ENCODE measurements around the gene EOMES. TPM values are rescaled to one million over a fixed set of nuclear protein-coding genes. Genes with fewer than 3 reads are reported as not detected.

EOMES gene
- total and polyA plus RNA-seq, 8 donors, result 0.05 to 0.41 (median 0.26) TPM

- Histone ChIP-seq H3K9me3 (no peaks in the 10 kb centered on the region), H3K27ac (no peak overlapping the region), H3K4me1 (peaks cover 0 to 14% (median 0%) of the 10 kb centered on the region in 3 donors), H3K36me3 (no peaks in the 10 kb centered on the region), H3K27me3 (peaks cover 0 to 16% (median 8%) of the 10 kb centered on the region in 4 donors), H3K4me3 (peak overlapping the region; percentile 22 to 60 (median 41))
- DNase-seq (peak; percentile 65 to 87 (median 75)), ATAC-seq (peak; percentile 92 to 97 (median 96)), FAIRE-seq (no peak)
- TF ChIP-seq, protein P1, sequence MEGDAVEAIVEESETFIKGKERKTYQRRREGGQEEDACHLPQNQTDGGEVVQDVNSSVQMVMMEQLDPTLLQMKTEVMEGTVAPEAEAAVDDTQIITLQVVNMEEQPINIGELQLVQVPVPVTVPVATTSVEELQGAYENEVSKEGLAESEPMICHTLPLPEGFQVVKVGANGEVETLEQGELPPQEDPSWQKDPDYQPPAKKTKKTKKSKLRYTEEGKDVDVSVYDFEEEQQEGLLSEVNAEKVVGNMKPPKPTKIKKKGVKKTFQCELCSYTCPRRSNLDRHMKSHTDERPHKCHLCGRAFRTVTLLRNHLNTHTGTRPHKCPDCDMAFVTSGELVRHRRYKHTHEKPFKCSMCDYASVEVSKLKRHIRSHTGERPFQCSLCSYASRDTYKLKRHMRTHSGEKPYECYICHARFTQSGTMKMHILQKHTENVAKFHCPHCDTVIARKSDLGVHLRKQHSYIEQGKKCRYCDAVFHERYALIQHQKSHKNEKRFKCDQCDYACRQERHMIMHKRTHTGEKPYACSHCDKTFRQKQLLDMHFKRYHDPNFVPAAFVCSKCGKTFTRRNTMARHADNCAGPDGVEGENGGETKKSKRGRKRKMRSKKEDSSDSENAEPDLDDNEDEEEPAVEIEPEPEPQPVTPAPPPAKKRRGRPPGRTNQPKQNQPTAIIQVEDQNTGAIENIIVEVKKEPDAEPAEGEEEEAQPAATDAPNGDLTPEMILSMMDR (IDR thresholded peaks at IDR 0.05), result peak; percentile 42 to 75 (median 64)
- intact Hi-C loops (cut with DNase I), result loop anchor here in 2 of 3 donors (5.0 to 10.0 kb wide), 2 partner anchors 172 to 615 kb away; no protein-coding TSS in a partner anchor
- 1% methylated on average over 49 of the region's 49 CpGs for WGBS, 2 donors
Measured at GRCh38 chr3:27712136-27713077, 9.7 kb downstream of the EOMES start.

DNA sequence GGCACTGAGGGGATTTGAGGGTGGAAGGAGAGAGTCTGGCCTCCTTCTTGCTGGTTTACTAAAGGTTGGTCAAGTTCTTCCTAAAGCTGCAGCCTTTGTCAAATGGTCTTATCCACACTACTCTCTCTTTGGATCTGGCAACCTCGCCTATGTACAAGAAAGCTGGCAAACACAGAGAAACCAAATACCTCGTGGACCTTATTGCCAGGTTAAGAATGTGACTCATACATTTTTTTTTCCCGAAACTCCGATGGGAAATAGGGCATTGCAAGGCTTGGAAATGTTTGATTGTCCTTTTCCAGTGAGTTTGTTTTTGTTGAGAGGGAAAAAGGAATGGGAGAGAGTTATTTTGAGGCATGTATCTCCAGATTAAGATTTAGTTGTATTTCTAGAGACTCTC, 13.9 kb downstream of the EOMES start:
- Histone ChIP-seq H3K27me3 (peaks cover 0 to 5% (median 2%) of the 10 kb centered on the region in 4 donors), H3K4me3 (no peak overlapping the region), H3K9me3 (no peaks in the 10 kb centered on the region), H3K27ac (no peak overlapping the region), H3K36me3 (no peaks in the 10 kb centered on the region), H3K4me1 (no peaks in the 10 kb centered on the region)
- DNase-seq, result no peak
- FAIRE-seq, result no peak
- WGBS, 2 donors, result 36 to 44% methylated on average over 4 of the region's 4 CpGs
- intact Hi-C loops (cut with DNase I), result loop anchor here in 1 of 3 donors (10.0 kb wide), 1 partner anchor 627 kb away; no protein-coding TSS in a partner anchor
- TF ChIP-seq, protein P1 (IDR thresholded peaks at IDR 0.05), result no peak
- no peak for ATAC-seq

GRCh38 chr3:27699067-27699466, 23.1 kb downstream of the EOMES start:
- no peak overlapping the region for H3K27ac ChIP-seq
- TF ChIP-seq, protein P1 (IDR thresholded peaks at IDR 0.05), result no peak
- ATAC-seq (no peak), FAIRE-seq (no peak), DNase-seq (no peak)
- H3K4me3 ChIP-seq, result no peak overlapping the region
- no peaks in the 10 kb centered on the region for H3K36me3 ChIP-seq
- WGBS, 2 donors, result 78 to 83% methylated on average over 3 of the region's 3 CpGs
- intact Hi-C loops (cut with DNase I), result no loop called here
- no peaks in the 10 kb centered on the region for H3K27me3 ChIP-seq
- H3K4me1 ChIP-seq, result no peaks in the 10 kb centered on the region
- H3K9me3 ChIP-seq, result no peaks in the 10 kb centered on the region

GRCh38 chr3:27696906-27697305, 25.2 kb downstream of the EOMES start:
- intact Hi-C loops (cut with DNase I), result no loop called here
- TF ChIP-seq, protein P1 (IDR thresholded peaks at IDR 0.05), result no peak
- Histone ChIP-seq H3K27me3 (no peaks in the 10 kb centered on the region), H3K4me3 (no peak overlapping the region), H3K4me1 (no peaks in the 10 kb centered on the region), H3K27ac (no peak overlapping the region), H3K36me3 (no peaks in the 10 kb centered on the region), H3K9me3 (no peaks in the 10 kb centered on the region)
- DNase-seq (no peak), FAIRE-seq (no peak), ATAC-seq (no peak)
- 53 to 59% methylated on average over 1 of the region's 1 CpG for WGBS, 2 donors

- no peak for FAIRE-seq
- H3K27me3 ChIP-seq, result no peaks in the 10 kb centered on the region
- TF ChIP-seq, protein P1 (IDR thresholded peaks at IDR 0.05), result no peak
- no peak overlapping the region for H3K4me3 ChIP-seq
- no peak overlapping the region for H3K27ac ChIP-seq
- intact Hi-C loops (cut with DNase I), result no loop called here
- H3K4me1 ChIP-seq, result no peaks in the 10 kb centered on the region
- ATAC-seq, result no peak
- 69 to 72% methylated on average over 2 of the region's 2 CpGs for WGBS, 2 donors
- no peaks in the 10 kb centered on the region for H3K36me3 ChIP-seq
- no peaks in the 10 kb centered on the region for H3K9me3 ChIP-seq
- no peak for DNase-seq
Measured at GRCh38 chr3:27695636-27696035, 26.5 kb downstream of the EOMES start.

Data from pancreas (tissue), 10 donors.